GM23248 (cell line): Measurements from ENCODE around the gene ABCG1. TPM values are rescaled to one million over a fixed set of nuclear protein-coding genes. Genes with fewer than 3 reads are reported as not detected.
A peak's percentile ranks its signal among the peaks of the same experiment; 100 is the strongest.

Experiments used
- DNase-seq: peaks from one replicate; pipeline ENCODE4 v3.0.0-alpha.2; 2015
- H2AFZ ChIP-seq: fragments of 200-600 bp; sonication (generic); 2 replicates; pipeline ENCODE4 v1.6.1; 2016; ENCODE audit warnings: antibody characterized with exemption
- H3F3A ChIP-seq: fragments of 200-600 bp; sonication (generic); 2 replicates; pipeline ENCODE4 v1.6.1; 2016; ENCODE audit warnings: mild to moderate bottlenecking, antibody characterized with exemption, mixed run types; ENCODE audit not compliant: insufficient read depth
- H3K27ac ChIP-seq: fragments of 200-600 bp; sonication (generic); 2 replicates; pipeline ENCODE4 v1.5.1; 2016; ENCODE audit warnings: mild to moderate bottlenecking
- H3K27me3 ChIP-seq: fragments of 200-600 bp; sonication (generic); replicated peaks from 2 replicates; pipeline ENCODE4 v1.6.1; 2016; ENCODE audit warnings: mild to moderate bottlenecking; ENCODE audit not compliant: insufficient read depth
- H3K36me3 ChIP-seq: fragments of 200-600 bp; sonication (generic); 2 replicates; pipeline ENCODE4 v1.6.1; 2016; ENCODE audit warnings: low read depth, mild to moderate bottlenecking
- H3K4me1 ChIP-seq: fragments of 200-600 bp; sonication (generic); 2 replicates; pipeline ENCODE4 v1.6.1; 2016; ENCODE audit warnings: mild to moderate bottlenecking; ENCODE audit not compliant: insufficient read depth
- H3K4me2 ChIP-seq: fragments of 200-600 bp; sonication (generic); one replicate; pipeline ENCODE4 v1.6.1; 2016; ENCODE audit warnings: mild to moderate bottlenecking; ENCODE audit not compliant: unreplicated experiment
- H3K4me3 ChIP-seq: fragments of 200-600 bp; sonication (generic); 2 replicates; pipeline ENCODE4 v1.5.1; 2016; ENCODE audit warnings: mild to moderate bottlenecking
- H3K79me2 ChIP-seq: fragments of 200-600 bp; sonication (generic); 2 replicates; pipeline ENCODE4 v1.6.1; 2016; ENCODE audit warnings: mild to moderate bottlenecking; ENCODE audit not compliant: insufficient read depth
- H3K9ac ChIP-seq: fragments of 200-600 bp; sonication (generic); 2 replicates; pipeline ENCODE4 v1.6.1; 2016; ENCODE audit warnings: mild to moderate bottlenecking
- H3K9me2 ChIP-seq: fragments of 200-600 bp; sonication (generic); 2 replicates; pipeline ENCODE4 v1.6.1; 2016; ENCODE audit warnings: mixed run types, mild to moderate bottlenecking, moderate library complexity; ENCODE audit not compliant: insufficient read depth
- H3K9me3 ChIP-seq: fragments of 200-600 bp; sonication (generic); one replicate; pipeline ENCODE4 v1.6.1; 2017; ENCODE audit warnings: low read depth
- H4K20me1 ChIP-seq: fragments of 200-600 bp; sonication (generic); 2 replicates; pipeline ENCODE4 v1.6.0; 2016; ENCODE audit not compliant: insufficient read depth
- EZH2 ChIP-seq: fragments of 200-600 bp; sonication (generic); IDR thresholded peaks from 2 replicates; pipeline ENCODE4 v1.6.1; 2018; ENCODE audit warnings: antibody characterized with exemption, mild to moderate bottlenecking; ENCODE audit not compliant: insufficient read depth, poor library complexity, severe bottlenecking
- EZH2phosphoT487 ChIP-seq: fragments of 200-600 bp; sonication (generic); IDR thresholded peaks from 2 replicates; pipeline ENCODE4 v1.6.1; 2018; ENCODE audit warnings: antibody characterized with exemption, moderate library complexity, mild to moderate bottlenecking, low read depth; ENCODE audit not compliant: insufficient read depth
- WGBS, 2 experiments: methylation state at CpG; one replicate each; pipeline ENCODE4 v1.1.6; 2015 to 2017; ENCODE audit warnings: low lambda C conversion rate in 2 of 2, low coverage in 1 of 2; ENCODE audit errors: missing lambda C conversion rate in 2 of 2; 5-methylcytosine and 5-hydroxymethylcytosine counted together
- in situ Hi-C: fragments of 300-500 bp; cut with MboI; formaldehyde crosslinking; loops from 2 replicates; pipeline ENCODE4 v1.15.0; 2020
- polyA plus RNA-seq: library from polyadenylated mRNA; unstranded; fragments of >200 nt; fragmentation: Nextera tagmentation; extraction: Ambion mirVana; gene quantifications from 2 replicates; pipeline ENCODE4 v1.2.1, GENCODE V29; 2016
- total RNA-seq: library from RNA; depleted of rRNA; stranded (reverse); fragments of >200 nt; shearing (Covaris generic); gene quantifications from 2 replicates; pipeline ENCODE4 v1.2.3, GENCODE V29; 2014

Gene ABCG1
- total and polyA plus RNA-seq, 2 experiments from 2014 or later: 0.08 TPM; not detected in 1

- no peaks in the 10 kb centered on the region for H3K9me2 ChIP-seq
- DNase-seq: no peak
- no peak overlapping the region for H3K27ac ChIP-seq
- H3K4me3 ChIP-seq: no peak overlapping the region
- H3F3A ChIP-seq: no peaks in the 10 kb centered on the region
- in situ Hi-C loops: no loop called here
- no peaks in the 10 kb centered on the region for H4K20me1 ChIP-seq
- H3K79me2 ChIP-seq: no peaks in the 10 kb centered on the region
- H2AFZ ChIP-seq: no peak overlapping the region
- WGBS, 2 experiments: 47 to 57% methylated on average over 2 of the region's 2 CpGs
- no peaks in the 10 kb centered on the region for H3K9me3 ChIP-seq
- no peak overlapping the region for H3K9ac ChIP-seq
- H3K4me2 ChIP-seq: no peak overlapping the region
- TF ChIP-seq EZH2phosphoT487: no peak
- no peak for TF ChIP-seq EZH2
- no peaks in the 10 kb centered on the region for H3K36me3 ChIP-seq
- H3K27me3 ChIP-seq: no peaks in the 10 kb centered on the region; the same call in 1 of the 2 replicates
- H3K4me1 ChIP-seq: 0 out of 2 replicates have a peak, but pooled peaks cover 8% of the 10 kb centered on the region
These were observed 32.3 kb upstream of the ABCG1 start for GRCh38 chr21:42186591-42186990.

DNA sequence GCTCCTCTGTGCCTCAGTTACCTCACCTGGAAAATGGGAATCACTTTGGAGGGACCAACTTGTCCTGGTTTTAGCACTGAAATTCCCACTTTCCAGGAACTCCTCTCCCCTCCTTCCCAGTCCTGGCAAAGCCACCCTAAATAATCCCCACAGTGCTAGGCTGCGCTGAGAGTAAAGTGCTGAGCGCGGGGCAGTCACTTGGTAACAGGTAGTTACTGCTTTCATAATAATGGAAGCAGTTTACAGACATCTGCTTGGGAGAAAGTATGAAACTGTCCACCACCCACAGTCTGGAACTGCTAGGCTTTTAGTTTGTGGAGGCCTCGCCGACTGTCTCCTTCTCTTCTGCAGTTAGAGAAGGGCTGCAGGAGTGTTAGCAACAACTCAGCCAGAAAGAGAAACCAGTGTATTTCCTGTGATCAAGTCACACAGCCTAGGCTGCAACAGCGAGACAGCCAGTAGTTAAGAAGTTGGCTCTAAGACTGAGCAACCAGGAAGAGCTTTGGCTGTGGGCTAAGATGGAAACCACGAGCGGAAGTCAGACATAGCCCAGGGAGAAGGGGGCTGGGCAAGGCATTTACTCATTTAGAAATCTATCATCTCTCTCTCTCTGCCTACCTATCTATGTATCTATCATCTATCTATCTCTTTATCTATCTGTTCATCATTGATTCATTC lies 30.8 kb upstream of the ABCG1 start:
- no peaks in the 10 kb centered on the region for H3K27me3 ChIP-seq
- H2AFZ ChIP-seq: peak overlapping the region; percentile 69

GRCh38 chr21:42188663-42189062 lies 30.3 kb upstream of the ABCG1 start:
- TF ChIP-seq EZH2phosphoT487: no peak
- TF ChIP-seq EZH2: no peak
- in situ Hi-C loops: no loop called here
- H3F3A ChIP-seq: no peaks in the 10 kb centered on the region
- H3K79me2 ChIP-seq: no peaks in the 10 kb centered on the region
- 0 out of 2 replicates have a peak, but pooled peaks cover 8% of the 10 kb centered on the region for H3K4me1 ChIP-seq
- no peak for DNase-seq
- H3K36me3 ChIP-seq: no peaks in the 10 kb centered on the region
- H3K9ac ChIP-seq: no peak overlapping the region
- H3K27ac ChIP-seq: no peak overlapping the region
- no peaks in the 10 kb centered on the region for H3K27me3 ChIP-seq
- no peaks in the 10 kb centered on the region for H3K9me3 ChIP-seq
- H4K20me1 ChIP-seq: no peaks in the 10 kb centered on the region
- H3K4me2 ChIP-seq: no peak overlapping the region
- 80 to 84% methylated on average over 4 of the region's 4 CpGs for WGBS, 2 experiments
- H2AFZ ChIP-seq: peak overlapping the region; percentile 69
- H3K4me3 ChIP-seq: no peak overlapping the region
- no peaks in the 10 kb centered on the region for H3K9me2 ChIP-seq

More for the DNA sequence above, 30.8 kb upstream of the ABCG1 start:
- in situ Hi-C loops: no loop called here
- Histone ChIP-seq H3K4me2 (peak overlapping the region; percentile 12), H3K9ac (no peak overlapping the region), H3K36me3 (no peaks in the 10 kb centered on the region), H3K79me2 (no peaks in the 10 kb centered on the region), H3K9me3 (no peaks in the 10 kb centered on the region), H4K20me1 (no peaks in the 10 kb centered on the region), H3K4me3 (no peak overlapping the region), H3K4me1 (0 out of 2 replicates have a peak, but pooled peaks cover 8% of the 10 kb centered on the region), H3K9me2 (no peaks in the 10 kb centered on the region), H3K27ac (no peak overlapping the region), H3F3A (no peaks in the 10 kb centered on the region)
- WGBS, 2 experiments: 45 to 51% methylated on average over 8 of the region's 8 CpGs
- DNase-seq: peak; percentile 46
- TF ChIP-seq EZH2phosphoT487 (no peak), EZH2 (no peak)

GRCh38 chr21:42189431-42189830 lies 29.5 kb upstream of the ABCG1 start:
- Histone ChIP-seq H4K20me1 (no peaks in the 10 kb centered on the region), H3K27ac (no peak overlapping the region), H3K36me3 (no peaks in the 10 kb centered on the region), H3K4me1 (0 out of 2 replicates have a peak, but pooled peaks cover 8% of the 10 kb centered on the region), H3K4me2 (no peak overlapping the region), H3K9ac (no peak overlapping the region), H3K27me3 (no peaks in the 10 kb centered on the region), H3K9me2 (no peaks in the 10 kb centered on the region), H3K79me2 (no peaks in the 10 kb centered on the region), H3F3A (no peaks in the 10 kb centered on the region), H3K9me3 (no peaks in the 10 kb centered on the region), H3K4me3 (no peak overlapping the region), H2AFZ (no peak overlapping the region)
- in situ Hi-C loops: no loop called here
- 84 to 97% methylated on average over 1 of the region's 1 CpG for WGBS, 2 experiments
- no peak for DNase-seq
- TF ChIP-seq EZH2: no peak
- TF ChIP-seq EZH2phosphoT487: no peak
